Thoracic aorta (tissue), 2 donors: ENCODE results near the gene CTBP2. TPM values are rescaled to one million over a fixed set of nuclear protein-coding genes. Genes with fewer than 3 reads are reported as not detected.

Experiments
- ATAC-seq: fragments of 150-250 bp; one replicate; pipeline ENCODE4 v1.8.0; 2017; ENCODE audit warnings: low read depth; ENCODE audit not compliant: insufficient number of reproducible peaks, low FRiP score
- DNase-seq: peaks from one replicate; pipeline ENCODE4 v3.0.0-alpha.2; 2020; ENCODE audit warnings: low spot score
- H3K27ac ChIP-seq, 2 donors: fragments of 200-600 bp; sonication (generic); 1 replicate in 1 of 2; 2 replicates in 1 of 2; pipeline ENCODE4 v1.5.1; 2016; ENCODE audit warnings: mild to moderate bottlenecking in 2 of 2, moderate library complexity in 2 of 2
- H3K27me3 ChIP-seq: fragments of 200-600 bp; sonication (generic); replicated peaks from 2 replicates; pipeline ENCODE4 v1.6.0; 2016; ENCODE audit warnings: mild to moderate bottlenecking; ENCODE audit not compliant: insufficient read depth
- H3K36me3 ChIP-seq: fragments of 200-600 bp; sonication (generic); one replicate; pipeline ENCODE4 v1.5.1; 2016
- H3K4me1 ChIP-seq, 2 donors: fragments of 200-600 bp; sonication (generic); 1 replicate in 1 of 2; 2 replicates in 1 of 2; pipeline versions ENCODE4 v1.5.1 to v1.6.0; 2016; ENCODE audit warnings: low read depth in 2 of 2, mild to moderate bottlenecking in 1 of 2; ENCODE audit not compliant: control insufficient read depth in 1 of 2
- H3K4me3 ChIP-seq: fragments of 200-600 bp; sonication (generic); 2 replicates; pipeline ENCODE4 v1.5.1; 2016; ENCODE audit warnings: mild to moderate bottlenecking
- H3K9me3 ChIP-seq: fragments of 200-600 bp; sonication (generic); 2 replicates; pipeline ENCODE4 v1.5.1; 2016
- CTCF ChIP-seq: fragments of 200-600 bp; sonication (generic); IDR thresholded peaks from one replicate; pipeline ENCODE4 v1.5.1; 2019; ENCODE audit warnings: antibody characterized with exemption
- total RNA-seq, 2 donors: library from RNA; depleted of rRNA; stranded (reverse); fragments of >200 nt; gene quantifications; one replicate each; pipeline versions ENCODE4 v1.1.0 to v1.2.3, GENCODE V29; 2016

The CTBP2 gene
- total RNA-seq, 2 donors from 2014 or later, result 62.8 to 80.6 TPM

- peak overlapping the region; percentile 58 to 62 for H3K27ac ChIP-seq
- peaks cover 29 to 90% of the 10 kb centered on the region in 2 donors for H3K4me1 ChIP-seq
- DNase-seq (no peak), ATAC-seq (no peak)
- H3K4me3 ChIP-seq, result peak overlapping the region; percentile 7
- H3K36me3 ChIP-seq, result no peaks in the 10 kb centered on the region
- H3K9me3 ChIP-seq, result no peaks in the 10 kb centered on the region
- H3K27me3 ChIP-seq, result no peaks in the 10 kb centered on the region
- no peak for TF ChIP-seq CTCF
These were observed 132.2 kb downstream of the CTBP2 start for GRCh38 chr10:125027871-125028869.

- Histone ChIP-seq H3K4me1 (peaks cover 32 to 94% of the 10 kb centered on the region in 2 donors), H3K9me3 (no peaks in the 10 kb centered on the region), H3K36me3 (no peaks in the 10 kb centered on the region), H3K4me3 (no peak overlapping the region), H3K27ac (peak overlapping the region; percentile 58 to 62), H3K27me3 (no peaks in the 10 kb centered on the region)
- no peak for TF ChIP-seq CTCF
- DNase-seq (no peak), ATAC-seq (no peak)
These were observed 133.2 kb downstream of the CTBP2 start for GRCh38 chr10:125026974-125027735.

- H3K27me3 ChIP-seq, result no peaks in the 10 kb centered on the region
- peaks cover 36 to 94% of the 10 kb centered on the region in 2 donors for H3K4me1 ChIP-seq
- no peak for TF ChIP-seq CTCF
- ATAC-seq (no peak), DNase-seq (no peak)
- H3K36me3 ChIP-seq, result no peaks in the 10 kb centered on the region
- peak overlapping the region; percentile 32 to 54 for H3K27ac ChIP-seq
- no peaks in the 10 kb centered on the region for H3K9me3 ChIP-seq
- H3K4me3 ChIP-seq, result no peak overlapping the region
These were observed 134.1 kb downstream of the CTBP2 start for GRCh38 chr10:125026036-125026931.

- Histone ChIP-seq H3K4me1 (peaks cover 32 to 95% of the 10 kb centered on the region in 2 donors), H3K27ac (peak overlapping the region; percentile 32 to 54), H3K27me3 (no peaks in the 10 kb centered on the region), H3K9me3 (no peaks in the 10 kb centered on the region), H3K36me3 (no peaks in the 10 kb centered on the region), H3K4me3 (no peak overlapping the region)
- TF ChIP-seq CTCF, result no peak
- no peak for DNase-seq
- no peak for ATAC-seq
These were observed 135.0 kb downstream of the CTBP2 start for GRCh38 chr10:125025341-125025740.
